ENCODE measurements around the gene MLYCD.

MLYCD gene

DNA sequence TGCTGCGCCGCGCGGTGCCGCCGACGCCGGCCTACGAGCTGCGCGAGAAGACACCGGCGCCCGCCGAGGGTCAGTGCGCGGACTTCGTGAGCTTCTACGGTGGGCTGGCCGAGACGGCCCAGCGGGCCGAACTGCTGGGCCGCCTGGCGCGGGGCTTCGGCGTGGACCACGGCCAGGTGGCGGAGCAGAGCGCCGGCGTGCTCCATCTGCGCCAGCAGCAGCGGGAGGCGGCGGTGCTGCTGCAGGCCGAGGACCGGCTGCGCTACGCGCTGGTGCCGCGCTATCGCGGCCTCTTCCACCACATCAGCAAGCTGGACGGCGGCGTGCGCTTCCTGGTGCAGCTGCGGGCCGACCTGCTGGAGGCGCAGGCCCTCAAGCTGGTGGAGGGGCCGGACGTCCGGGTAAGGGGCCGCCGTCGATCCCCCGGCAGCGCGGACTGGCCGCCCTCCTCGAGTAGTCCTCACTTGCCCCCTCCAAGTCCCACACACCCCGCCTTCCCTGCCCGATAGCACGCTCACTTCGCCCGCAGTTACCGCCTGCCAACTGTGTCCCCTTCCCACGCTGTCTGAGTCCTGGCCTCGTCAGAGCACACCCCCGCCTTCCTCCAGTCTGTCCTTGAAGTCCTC is 470 bp downstream of the MLYCD start:
- peak; percentile 7 for DNase-seq (ENCODE audit: low read depth, low spot score)

DNA sequence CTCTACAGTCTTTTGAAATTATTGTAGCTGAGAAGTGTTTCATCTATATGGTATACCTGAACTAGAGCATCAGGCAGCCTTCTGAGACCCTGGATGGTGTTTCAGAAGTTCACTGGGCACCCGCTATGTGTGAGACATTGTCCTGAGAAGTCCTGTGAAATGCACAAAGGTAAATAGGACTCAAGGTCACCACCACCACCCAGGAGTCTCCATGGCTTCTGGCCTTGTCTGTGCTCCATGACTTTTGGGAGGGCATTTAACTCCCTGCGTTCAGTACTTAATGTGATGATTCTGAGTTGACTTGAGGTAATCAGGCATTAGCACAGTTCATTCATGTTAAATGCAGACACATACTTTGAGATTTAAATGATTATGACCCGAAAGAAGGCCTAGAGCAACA is 1.1 kb downstream of the MLYCD start:
- no peak for DNase-seq (ENCODE audit: low read depth, low spot score)

DNA sequence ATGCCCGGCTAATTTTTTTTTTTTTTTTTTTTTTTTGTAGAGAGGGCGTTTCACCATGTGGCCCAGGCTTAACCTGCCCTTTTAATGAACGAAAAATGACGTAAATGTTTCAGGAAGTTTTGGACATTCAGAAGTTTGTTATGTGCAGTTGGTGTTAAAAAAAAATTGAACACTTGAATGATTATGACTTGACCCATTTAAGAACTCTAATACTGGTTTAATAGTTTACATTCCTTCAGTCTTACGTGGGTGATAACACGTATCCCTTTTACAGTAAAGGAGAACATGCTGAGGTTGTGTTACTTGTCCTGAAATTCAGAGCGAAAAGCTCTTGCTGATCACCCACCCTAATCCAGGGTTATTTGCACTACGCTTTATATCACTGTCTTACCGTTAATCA is 1.7 kb downstream of the MLYCD start:
- no peak for DNase-seq (ENCODE audit: low read depth, low spot score)

DNA sequence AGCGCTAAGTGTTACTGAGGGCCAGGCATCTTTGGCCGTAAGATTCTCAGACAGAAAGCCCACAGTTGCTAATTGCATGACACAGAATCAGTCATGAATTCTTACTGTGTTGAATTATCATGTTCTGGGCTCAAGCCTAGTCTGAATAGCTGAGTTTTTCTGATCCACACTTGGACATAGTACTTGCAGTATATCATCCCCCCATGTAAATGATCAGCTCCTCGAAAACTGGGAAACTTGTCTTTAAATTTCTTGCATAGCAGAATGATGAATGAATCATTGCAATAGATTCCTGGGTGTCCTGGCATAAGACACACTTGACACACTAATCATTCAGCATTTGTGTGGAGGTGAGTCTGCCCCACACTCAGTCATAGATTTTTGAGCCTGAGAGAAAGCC is 2.2 kb downstream of the MLYCD start:
- no peak for DNase-seq (ENCODE audit: low read depth, low spot score)

DNA sequence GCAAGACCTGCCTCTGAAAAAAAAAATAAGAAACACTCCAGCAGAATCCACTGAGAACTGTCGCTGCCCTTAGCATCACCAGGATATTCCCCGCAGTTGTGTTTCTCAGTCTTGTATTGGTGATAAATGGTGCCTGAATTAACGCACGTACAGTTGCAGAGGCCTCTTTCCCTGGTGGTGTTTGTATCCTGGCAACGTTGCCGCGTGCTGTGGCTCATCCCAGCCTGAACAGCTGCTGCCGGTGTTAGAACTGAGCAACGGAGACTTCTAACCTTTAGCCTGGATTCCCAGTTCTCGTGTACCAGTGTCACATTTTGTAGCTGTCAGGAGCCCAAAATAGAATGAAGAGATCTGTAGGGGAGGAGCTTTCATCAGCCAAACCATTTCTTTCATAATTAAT is 4.8 kb downstream of the MLYCD start:
- no peak for DNase-seq (ENCODE audit: low read depth, low spot score)

DNA sequence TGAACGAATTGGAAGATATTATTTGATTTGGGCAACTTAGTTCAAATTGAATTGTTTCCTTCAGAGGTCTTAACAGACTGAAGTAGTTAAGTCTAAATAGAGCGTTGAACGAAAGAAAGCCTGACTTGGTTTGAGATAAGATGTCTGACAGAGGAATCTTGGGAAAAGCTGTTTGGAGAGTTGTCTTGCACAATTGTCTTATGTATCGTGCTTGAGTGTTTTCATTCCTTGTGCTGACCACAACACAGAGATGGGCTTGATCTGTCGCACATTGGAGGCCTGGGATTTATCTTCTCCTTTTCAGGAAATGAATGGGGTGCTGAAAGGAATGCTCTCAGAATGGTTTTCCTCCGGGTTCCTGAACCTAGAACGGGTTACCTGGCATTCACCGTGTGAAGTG is 7.8 kb downstream of the MLYCD start:
- no peak for DNase-seq (ENCODE audit: low read depth, low spot score)

DNA sequence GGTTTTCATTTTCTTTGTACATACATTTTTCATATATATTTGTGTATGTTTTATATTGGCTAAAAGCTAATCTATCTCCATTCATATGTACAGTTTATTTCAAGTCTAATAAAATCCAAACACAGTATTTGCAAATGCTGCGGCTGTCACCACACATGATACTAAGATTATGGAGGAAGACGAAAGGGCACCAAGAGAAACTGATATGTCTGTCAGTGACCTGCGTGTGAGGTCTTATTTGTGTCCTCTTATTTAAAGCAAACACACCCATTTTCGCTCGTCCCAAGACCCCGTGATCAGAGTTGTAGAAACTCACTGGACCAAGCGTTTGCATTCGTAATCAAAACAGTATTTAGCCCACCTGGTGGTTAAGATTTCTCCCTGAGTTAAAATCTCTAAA is 8.2 kb downstream of the MLYCD start:
- DNase-seq (ENCODE audit: low read depth, low spot score) = no peak

DNA sequence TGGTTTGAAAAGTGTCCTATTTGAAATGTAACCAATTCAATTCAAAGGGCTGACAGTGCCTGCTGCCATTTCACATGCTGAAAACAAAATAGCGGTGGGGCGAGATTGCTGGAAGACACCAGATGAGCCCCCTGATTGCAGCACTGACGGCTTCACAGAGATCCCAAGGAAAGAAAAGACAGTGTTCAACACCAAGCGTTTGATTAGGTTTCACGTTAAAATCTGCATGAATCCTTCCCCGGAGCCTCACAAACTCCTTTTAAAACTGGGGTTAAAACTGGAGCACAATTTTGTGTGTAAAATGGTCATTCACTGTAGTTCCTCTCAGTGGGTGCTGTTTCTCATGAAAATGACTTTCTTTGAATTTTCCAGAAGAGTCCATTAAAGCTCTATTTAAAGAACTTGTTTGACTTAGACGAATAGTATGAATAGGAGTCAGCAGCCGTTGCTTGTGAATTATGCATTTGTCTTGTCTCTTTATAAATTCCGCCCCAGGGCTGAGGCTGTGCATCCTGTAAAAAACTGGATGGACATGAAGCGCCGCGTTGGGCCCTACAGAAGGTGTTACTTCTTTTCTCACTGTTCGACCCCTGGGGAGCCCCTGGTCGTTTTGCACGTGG is 8.8 kb downstream of the MLYCD start:
- DNase-seq (ENCODE audit: low read depth, low spot score) = no peak

DNA sequence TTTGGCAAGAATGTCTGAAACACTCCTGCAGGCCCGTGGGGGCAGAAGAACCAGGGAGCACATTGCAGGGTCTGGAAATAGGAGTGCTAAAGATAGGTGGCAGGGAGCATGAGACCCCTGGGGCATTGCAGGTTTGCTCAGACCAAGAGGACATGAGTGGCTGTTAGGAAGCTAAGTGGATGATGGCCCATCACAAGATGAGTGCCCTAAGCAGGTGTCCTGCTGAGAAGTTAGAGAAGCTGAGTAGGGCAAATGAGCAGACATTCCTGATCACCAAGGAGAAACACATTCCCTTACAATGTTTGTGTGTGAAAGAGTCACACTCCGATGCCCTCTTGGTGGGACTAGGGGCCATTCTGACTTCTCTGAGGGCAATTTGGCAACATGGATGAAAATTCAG is 9.9 kb downstream of the MLYCD start:
- DNase-seq (ENCODE audit: low read depth, low spot score) = no peak

DNA sequence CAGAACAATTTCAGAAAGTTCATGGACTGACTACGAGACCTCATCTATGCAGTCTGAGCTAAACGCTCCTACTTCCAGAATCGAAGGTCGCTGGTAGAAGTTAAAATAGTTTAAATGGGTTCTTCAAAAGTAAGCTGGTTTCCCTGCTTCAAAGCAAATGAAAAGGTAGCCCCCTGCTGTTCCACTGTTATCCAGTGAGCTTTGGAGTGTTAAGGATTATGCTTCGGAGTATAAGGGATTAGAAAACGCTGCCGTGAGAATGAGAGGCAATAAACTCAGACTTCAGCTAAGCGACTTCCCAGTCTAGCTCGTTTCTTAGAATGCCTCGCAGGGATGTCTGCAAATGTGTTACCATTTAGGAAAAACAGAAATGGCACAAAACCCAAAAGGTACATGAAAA is 12.4 kb downstream of the MLYCD start:
- DNase-seq (ENCODE audit: low read depth, low spot score) = no peak

DNA sequence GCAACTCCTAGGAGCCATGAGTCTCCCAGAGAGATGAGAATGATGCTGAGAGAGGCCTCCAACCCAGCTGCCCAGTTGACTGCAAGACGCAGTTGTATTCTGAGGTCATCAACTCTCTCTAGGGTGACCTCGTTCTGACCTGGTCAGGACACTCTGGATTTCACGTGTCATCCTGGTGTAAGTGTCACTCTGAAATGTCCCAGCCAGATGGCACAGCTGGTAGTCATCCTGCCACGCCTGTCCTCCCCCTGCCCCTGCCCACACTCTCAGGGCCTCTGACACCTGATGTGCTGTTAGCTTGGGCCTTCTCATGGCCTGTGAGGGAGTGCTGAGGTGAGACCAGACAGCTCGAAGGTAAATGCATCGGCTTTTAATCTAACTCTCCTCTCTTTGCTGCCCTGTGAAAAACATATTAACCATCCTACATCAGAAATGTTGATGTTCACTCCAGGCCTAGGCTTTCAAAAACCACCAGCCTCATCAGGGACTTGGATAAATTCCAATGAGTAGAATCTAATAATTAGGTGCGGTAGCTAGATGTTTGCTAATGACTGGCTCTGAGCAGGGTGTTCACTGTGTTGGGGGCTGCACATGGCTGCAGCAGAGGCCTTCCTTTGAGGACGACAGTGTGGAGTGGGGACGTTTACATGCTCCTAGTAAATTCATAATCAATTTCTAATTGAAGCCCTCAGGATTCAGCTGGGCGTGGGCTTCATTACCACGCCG is 13.8 kb downstream of the MLYCD start:
- no peak for DNase-seq (ENCODE audit: low read depth, low spot score)

DNA sequence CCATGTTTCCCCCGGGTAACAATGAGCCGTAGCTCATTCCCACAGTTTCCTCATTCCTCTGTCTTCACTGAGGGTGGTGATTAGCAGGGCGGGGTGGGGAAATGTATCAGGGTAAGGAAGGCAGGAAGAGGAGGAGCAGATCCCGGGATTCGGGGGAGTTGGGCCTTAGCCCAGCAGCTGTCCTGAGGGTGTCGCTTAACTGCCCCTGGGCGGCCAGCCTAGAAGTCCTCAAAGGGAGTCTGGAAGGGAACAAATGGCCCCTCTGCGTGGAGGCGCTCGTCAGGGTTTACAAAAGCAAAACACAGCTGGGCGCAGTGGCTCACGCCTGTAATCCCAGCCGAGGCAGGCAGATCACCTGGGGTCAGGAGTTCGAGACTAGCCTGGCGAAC is 14.3 kb downstream of the MLYCD start:
- no peak for DNase-seq (ENCODE audit: low read depth, low spot score)

DNA sequence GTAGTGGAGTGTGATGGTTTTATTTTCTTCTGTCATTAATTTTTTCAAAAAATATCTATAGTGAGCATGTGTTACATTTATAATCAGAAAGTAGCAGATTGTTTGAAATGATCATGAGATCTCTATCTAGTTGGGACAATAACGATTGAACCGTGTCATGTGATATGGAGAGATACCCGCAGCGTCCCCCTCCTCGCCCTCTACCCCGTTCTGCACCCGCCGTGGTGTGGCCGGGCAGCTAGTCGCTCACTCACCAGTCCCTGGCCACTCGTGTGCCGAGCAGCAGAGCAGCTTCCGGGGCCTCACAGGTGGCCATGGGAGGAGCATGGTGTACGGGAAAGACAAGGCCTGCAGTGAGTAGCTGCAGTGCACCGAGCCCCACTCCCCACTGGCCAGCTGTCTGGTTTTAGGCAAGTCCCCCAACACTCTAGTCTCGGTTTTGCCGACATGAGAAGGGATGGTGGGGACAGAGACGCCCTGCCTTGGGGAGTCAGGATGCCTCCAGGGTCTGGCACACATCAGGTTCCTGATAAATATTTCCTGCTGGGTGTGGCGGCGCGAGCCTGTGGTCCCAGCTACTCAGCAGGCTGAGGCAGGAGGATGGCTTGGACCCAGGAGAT is 15.3 kb downstream of the MLYCD start:
- no peak for DNase-seq (ENCODE audit: low read depth, low spot score)

DNA sequence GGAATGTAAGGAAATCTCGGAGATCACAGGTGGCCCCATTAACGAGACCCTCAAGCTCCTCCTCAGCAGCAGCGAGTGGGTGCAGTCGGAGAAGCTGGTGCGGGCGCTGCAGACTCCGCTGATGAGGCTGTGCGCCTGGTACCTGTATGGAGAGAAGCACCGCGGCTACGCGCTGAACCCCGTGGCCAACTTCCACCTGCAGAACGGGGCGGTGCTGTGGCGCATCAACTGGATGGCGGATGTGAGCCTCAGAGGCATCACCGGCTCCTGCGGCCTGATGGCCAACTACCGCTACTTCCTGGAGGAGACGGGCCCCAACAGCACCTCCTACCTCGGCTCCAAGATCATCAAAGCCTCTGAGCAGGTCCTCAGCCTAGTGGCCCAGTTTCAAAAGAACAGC is 16.2 kb downstream of the MLYCD start:
- no peak for DNase-seq (ENCODE audit: low read depth, low spot score)

DNA sequence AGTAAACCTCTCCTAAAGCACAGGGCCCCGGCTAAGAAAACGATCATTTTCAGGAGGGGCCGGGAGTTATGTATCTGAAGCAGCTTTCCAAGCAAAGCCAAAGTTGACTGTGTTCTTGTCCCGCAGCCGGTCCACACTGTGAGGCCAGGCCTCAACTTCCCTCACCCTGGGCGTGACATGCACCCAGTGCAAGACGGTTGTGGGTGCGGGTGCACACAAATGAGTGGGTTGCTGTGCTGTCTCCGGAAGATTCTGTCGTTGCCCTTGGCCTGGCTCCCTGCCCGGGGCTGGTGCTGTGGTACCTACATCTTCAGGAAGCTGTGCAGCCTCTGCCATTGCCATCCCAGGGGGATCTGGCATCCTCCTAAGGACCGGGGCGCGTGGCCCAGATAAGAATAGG is 16.6 kb downstream of the MLYCD start:
- DNase-seq (ENCODE audit: low read depth, low spot score) = no peak

DNA sequence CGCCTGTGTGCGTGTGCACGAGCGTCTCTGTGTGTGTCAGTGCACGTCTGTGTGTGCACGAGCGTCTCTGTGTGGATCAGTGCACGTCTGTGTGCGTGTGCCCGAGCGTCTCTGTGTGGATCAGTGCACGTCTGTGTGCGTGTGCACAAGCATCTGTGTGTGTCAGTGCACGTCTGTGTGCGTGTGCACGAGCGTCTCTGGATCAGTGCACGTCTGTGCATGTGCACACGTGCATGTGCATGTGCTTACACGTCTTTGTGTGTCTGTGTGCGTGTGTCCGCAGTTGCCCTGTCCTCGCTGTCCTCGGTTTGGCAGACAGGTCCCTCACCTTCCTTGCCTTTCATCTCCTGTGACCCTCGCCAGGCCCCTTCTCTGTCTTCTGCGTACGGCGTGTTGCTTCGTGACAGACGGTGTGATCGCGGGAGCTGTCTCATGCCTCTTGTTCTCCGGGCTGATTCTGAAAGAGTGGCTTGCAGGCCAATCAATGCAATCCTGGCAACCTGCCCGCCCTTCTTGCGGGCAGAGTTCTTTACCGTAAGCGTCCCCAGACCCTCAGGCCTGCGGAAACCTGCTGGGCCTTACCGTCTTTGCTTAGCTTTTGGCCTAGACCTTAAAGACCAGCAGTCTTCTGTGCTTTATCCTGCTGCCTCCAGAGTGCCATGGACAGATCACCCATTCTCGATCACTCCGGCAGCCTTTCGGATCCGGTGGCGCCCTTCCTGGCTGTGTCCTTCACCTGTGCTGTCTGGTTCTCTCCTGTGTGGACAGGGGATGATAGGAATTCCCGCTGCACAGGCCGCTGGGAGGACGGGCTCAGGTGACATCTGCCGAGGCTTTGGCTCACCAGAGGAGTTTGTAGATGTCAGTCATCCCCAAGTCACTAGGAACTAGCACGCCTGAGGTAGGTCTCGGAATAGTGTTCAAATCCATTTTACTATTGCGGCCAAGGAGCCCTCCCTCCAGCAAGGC is 18.5 kb downstream of the MLYCD start:
- no peak for DNase-seq (ENCODE audit: low read depth, low spot score)

DNA sequence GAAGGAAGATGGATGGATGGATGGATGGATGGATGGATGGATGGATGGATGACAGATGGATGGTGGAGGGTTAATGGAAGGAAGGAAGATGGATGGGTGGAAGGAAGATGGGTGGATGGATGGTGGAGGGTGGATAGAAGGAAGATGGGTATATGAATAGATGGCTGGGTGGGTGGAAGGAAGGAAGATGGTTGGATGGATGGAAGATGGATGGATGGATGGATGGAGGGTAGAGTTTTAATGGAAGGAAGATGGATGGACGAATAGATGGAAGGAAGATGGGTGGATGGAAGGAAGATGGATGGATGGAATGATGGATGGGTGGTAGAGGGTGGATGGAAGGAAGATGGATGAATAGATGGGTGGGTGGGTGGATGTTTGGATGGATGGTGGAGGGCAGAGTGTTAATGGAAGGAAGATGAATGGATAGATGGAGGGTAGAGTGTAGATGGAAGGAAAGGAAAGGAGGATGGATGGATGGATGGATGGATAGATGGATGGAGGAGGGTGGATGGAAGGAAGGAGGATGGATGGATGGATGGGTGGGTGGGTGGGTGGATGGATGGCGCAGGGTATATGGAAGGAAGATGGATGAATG is 22.1 kb downstream of the MLYCD start:
- no peak for DNase-seq (ENCODE audit: low read depth, low spot score)

DNA sequence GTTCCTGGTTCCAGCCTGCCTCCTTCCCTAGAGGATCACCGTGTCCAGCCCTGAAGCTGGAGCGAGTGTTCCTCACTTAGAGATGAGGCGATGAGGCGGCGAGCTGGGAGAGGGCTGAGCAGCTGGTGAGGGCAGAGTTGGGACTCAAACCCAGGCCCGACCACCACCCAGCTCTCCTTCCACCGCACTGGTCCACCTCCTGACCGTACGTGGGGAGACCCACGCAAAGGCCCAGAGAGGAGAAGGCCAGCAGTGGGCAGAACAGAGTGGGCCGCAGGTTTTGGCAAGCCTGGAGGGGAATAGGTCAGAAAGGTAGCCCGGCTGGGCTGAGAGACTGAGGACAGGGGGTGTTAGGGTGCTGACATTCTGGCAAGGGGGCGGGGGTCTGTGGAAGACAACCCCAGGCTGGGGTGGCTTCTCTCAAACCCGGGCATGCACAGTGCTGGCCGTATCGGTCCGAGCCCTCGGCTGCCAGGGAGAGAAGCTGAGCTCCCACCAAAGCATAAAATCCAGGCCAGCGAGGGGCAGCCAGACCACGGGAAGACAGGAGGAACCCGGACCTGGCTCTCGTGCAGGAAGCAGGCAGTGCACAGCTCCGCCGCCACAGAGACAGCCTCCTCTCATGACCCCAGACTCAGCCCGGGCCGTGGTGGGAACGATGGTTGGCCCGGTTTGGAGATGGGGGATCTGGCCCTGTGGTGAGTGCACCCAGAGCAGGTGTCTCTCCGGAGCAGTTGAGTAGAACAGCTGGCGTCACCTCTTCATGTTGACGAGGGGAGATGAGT is 24.9 kb downstream of the MLYCD start:
- DNase-seq (ENCODE audit: low read depth, low spot score) = no peak

DNA sequence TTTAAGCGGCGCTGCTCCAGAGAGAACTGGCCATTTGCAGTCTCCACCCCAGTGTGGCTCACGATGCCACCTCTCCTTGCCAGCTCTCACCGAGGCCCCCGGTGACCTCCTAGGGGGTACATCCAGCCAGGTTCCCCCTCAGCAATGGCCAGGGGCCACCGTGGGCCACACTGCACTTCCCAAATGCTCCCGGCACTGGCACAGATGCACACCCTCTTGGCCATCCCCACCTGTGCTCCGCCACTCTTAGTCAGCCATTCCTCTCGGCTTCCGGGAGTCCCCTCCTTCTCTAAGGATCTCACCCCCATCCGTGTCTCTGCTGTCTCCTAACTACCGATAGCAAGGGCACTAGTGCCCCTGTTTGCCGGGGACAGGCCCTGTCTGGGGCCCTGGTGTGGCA is 25.8 kb downstream of the MLYCD start:
- no peak for DNase-seq (ENCODE audit: low read depth, low spot score)

DNA sequence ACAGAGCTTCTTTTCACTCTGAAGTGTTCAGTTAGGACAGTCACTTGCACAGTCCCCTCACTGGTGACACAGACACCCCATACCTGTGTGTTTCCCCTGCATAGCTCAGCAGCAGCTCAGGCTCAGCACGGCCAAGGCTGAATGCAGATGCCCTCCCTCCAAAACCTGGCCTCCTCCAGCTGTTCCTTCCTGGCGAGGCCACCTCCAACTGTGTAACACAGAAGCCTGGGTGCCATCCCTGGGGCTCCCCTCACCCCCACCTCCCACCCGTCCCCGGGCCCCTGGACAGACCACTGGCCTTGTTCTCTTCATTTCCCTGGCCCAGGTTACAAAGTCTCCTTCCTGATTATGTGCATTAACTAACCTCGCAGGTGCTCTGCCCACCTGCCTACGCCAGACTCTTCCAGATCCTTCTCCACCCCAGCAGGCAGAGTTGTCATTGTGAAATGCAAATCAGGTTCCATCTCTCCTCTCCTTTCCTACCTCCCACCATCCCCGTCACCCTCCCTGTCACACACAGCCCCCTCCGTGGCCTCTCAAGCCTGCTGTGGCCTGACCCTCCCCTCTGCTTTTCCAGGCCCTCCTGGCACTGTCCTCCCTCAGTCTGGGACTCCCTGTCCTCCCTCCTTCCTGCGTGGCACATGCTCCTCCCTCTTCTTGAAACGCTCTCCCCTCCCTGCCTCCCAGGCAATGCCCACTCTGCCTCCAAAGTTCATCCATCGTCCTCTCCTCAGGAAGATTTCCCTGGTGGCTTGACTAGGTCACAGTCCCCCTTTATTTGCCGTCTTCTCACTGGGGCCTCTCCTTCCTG is 26.4 kb downstream of the MLYCD start:
- DNase-seq (ENCODE audit: low read depth, low spot score) = no peak

Measured in activated naive CD8-positive, alpha-beta T cell treated with anti-CD3 and anti-CD28 coated beads, Interleukin-2, amount 50 U/mL, for 16 hours (primary cell).